GM12878 (cell line): ENCODE data around the gene IFT25. TPM values are rescaled to one million over a fixed set of nuclear protein-coding genes. Genes with fewer than 3 reads are reported as not detected.

Experiments used
- ATAC-seq: fragments of 200-7000 bp; cut with Tn5 transposase; 3 replicates; pipeline ENCODE4 v1.9.1; 2020; ENCODE audit warnings: mild to moderate bottlenecking, moderate library complexity
- BruUV-seq: library from RNA; stranded (reverse); fragments of 400-500 nt; replicated peaks from 2 replicates; lab custom pipeline; 2021; lab: Mats Ljungman, UMichigan
- CTCF ChIA-PET: fragments of 300-600 bp; sonication (Branson Sonifier 250); formaldehyde crosslinking; extraction: SDS; loops from one replicate; lab custom pipeline; 2021; ENCODE audit warnings: inconsistent platforms; lab: Yijun Ruan, JAX
- POLR2A ChIA-PET: fragments of 350-600 bp; formaldehyde crosslinking; extraction: SDS; loops from one replicate; lab custom pipeline; 2021; ENCODE audit warnings: inconsistent platforms; lab: Charles Lee
- RAD21 ChIA-PET: fragments of 300-600 bp; sonication (Branson Sonifier 250); formaldehyde crosslinking; loops from one replicate; lab custom pipeline; 2023; ENCODE audit warnings: antibody characterized with exemption; ENCODE audit not compliant: unreplicated experiment; lab: Charles Lee
- SMC1A ChIA-PET: fragments of 300-600 bp; sonication (Branson Sonifier 250); formaldehyde crosslinking; loops from one replicate; lab custom pipeline; 2023; ENCODE audit not compliant: unreplicated experiment, uncharacterized antibody; lab: Charles Lee
- DNase-seq: peaks from one replicate; pipeline ENCODE4 v3.0.0-alpha.2; 2011; ENCODE audit warnings: low read depth, low spot score
- FAIRE-seq: peaks from 3 replicates; lab custom pipeline; 2011; peaks lifted over from hg19 to GRCh38; lab: Jason Lieb, UNC
- H2AFZ ChIP-seq: 2 replicates; pipeline ENCODE4 v1.6.0; 2011; ENCODE audit warnings: low read depth, low read length, control low read depth; ENCODE audit not compliant: control insufficient read depth
- H3K27ac ChIP-seq: 2 replicates; pipeline ENCODE4 v1.5.1; 2011; ENCODE audit warnings: control low read depth; ENCODE audit not compliant: control insufficient read depth, insufficient read depth
- H3K27me3 ChIP-seq, 2 experiments: replicated peaks in 1 of 2; 2 replicates each; pipeline versions ENCODE4 v1.6.0 to v1.6.1; 2011; ENCODE audit warnings: low read length in 1 of 2; ENCODE audit not compliant: control insufficient read depth in 2 of 2, insufficient read depth in 2 of 2
- H3K36me3 ChIP-seq, 2 experiments: 2 replicates each; pipeline ENCODE4 v1.5.1; 2011; ENCODE audit warnings: low read length in 1 of 2; ENCODE audit not compliant: control insufficient read depth in 2 of 2, insufficient read depth in 2 of 2
- H3K4me1 ChIP-seq: 2 replicates; pipeline ENCODE4 v1.6.1; 2011; ENCODE audit warnings: mild to moderate bottlenecking, low read length, moderate library complexity, mixed read lengths; ENCODE audit not compliant: control insufficient read depth, insufficient read depth
- H3K4me2 ChIP-seq: 2 replicates; pipeline ENCODE4 v1.6.0; 2011; ENCODE audit warnings: control low read depth; ENCODE audit not compliant: control insufficient read depth, insufficient read depth
- H3K4me3 ChIP-seq: fragments of 200-600 bp; sonication (generic); 2 replicates; pipeline ENCODE4 v1.5.1; 2016
- H3K79me2 ChIP-seq: 2 replicates; pipeline ENCODE4 v1.6.0; 2011; ENCODE audit warnings: low read length; ENCODE audit not compliant: control insufficient read depth, insufficient read depth
- H3K9ac ChIP-seq: 2 replicates; pipeline ENCODE4 v1.8.0; 2011; ENCODE audit warnings: low read length, control low read depth, mixed read lengths; ENCODE audit not compliant: control insufficient read depth, insufficient read depth
- H3K9me3 ChIP-seq: replicated peaks from 3 replicates; pipeline ENCODE4 v1.5.1; 2011; ENCODE audit warnings: mild to moderate bottlenecking, low read length; ENCODE audit not compliant: control insufficient read depth, insufficient read depth
- H4K20me1 ChIP-seq: 2 replicates; pipeline ENCODE4 v1.6.0; 2011; ENCODE audit not compliant: control insufficient read depth, insufficient read depth
- BHLHE40 ChIP-seq, 2 experiments: fragments of 450-650 bp in 1 of 2; IDR thresholded peaks; 2 replicates each; pipeline ENCODE4 v1.6.1; 2011 to 2017; ENCODE audit warnings: low read depth in 2 of 2, borderline replicate concordance in 1 of 2, improper control_type of control experiment in 1 of 2, low read length in 1 of 2, mild to moderate bottlenecking in 1 of 2
- CHD1 ChIP-seq: IDR thresholded peaks from 2 replicates; pipeline ENCODE4 v1.6.1; 2012; ENCODE audit warnings: low read depth, low read length, improper control_type of control experiment
- HDAC2 ChIP-seq: fragments of 200-600 bp; sonication (generic); IDR thresholded peaks from 2 replicates; pipeline ENCODE4 v1.6.1; 2017
- TCF12 ChIP-seq: IDR thresholded peaks from 2 replicates; pipeline ENCODE4 v1.6.1; 2011; ENCODE audit warnings: low read depth, mild to moderate bottlenecking, low read length
- WGBS: methylation state at CpG from one replicate; pipeline ENCODE4 v1.1.6; 2016; ENCODE audit warnings: low lambda C conversion rate; ENCODE audit not compliant: insufficient replicate concordance, insufficient coverage; ENCODE audit errors: missing lambda C conversion rate; 5-methylcytosine and 5-hydroxymethylcytosine counted together
- in situ Hi-C: fragments of 300-500 bp; cut with MboI; formaldehyde crosslinking; loops from 9 replicates; pipeline ENCODE4 v1.14.3; 2018; ENCODE audit warnings: mixed read lengths
- intact Hi-C: fragments of 100-400 bp; cut with micrococcal nuclease; formaldehyde crosslinking; loops from one replicate; pipeline ENCODE4 v1.14.2; 2022; ENCODE audit not compliant: unreplicated experiment
- polyA plus RNA-seq, 11 experiments: library from polyadenylated mRNA; depleted of rRNA in 4 of 11; unstranded in 6 of 11; stranded (reverse) in 5 of 11; fragments of >200 nt; fragmentation: Nextera tagmentation in 4 of 11; fragmentation: Illumina TruSeq in 1 of 11; extraction: Ambion mirVana in 4 of 11; extraction: Trizol in 1 of 11; gene quantifications; 1 replicate in 1 of 11; 2 replicates in 10 of 11; pipeline versions ENCODE4 v1.2.1 to v1.2.3, GENCODE V29; 2011 to 2016; ENCODE audit warnings: inconsistent platforms in 2 of 11, missing spikeins in 2 of 11, low read depth in 1 of 11
- total RNA-seq, 4 experiments: library from RNA; depleted of rRNA in 3 of 4; stranded (reverse); fragments of >200 nt in 3 of 4; fragmentation: Illumina TruSeq in 1 of 4; extraction: Trizol in 1 of 4; gene quantifications; 2 replicates each; pipeline versions ENCODE4 v1.2.1 to v1.2.3, GENCODE V29; 2013 to 2021
- TF ChIP-seq, protein P1 (sequence below): fragments of 450-650 bp; formaldehyde crosslinking; IDR thresholded peaks from 2 replicates; pipeline ENCODE4 v1.4.0; 2022; ENCODE audit warnings: mild to moderate bottlenecking, moderate library complexity
- TF ChIP-seq, protein P2 (sequence below): fragments of 450-650 bp; IDR thresholded peaks from 2 replicates; pipeline ENCODE4 v1.6.1; 2017; ENCODE audit warnings: borderline replicate concordance

The IFT25 gene
- total and polyA plus RNA-seq, 10 of the 15 experiments (the other 5 are each of a cell fraction or from before 2014, with no cell fraction given) = 55.7 to 242 (median 131) TPM

DNA sequence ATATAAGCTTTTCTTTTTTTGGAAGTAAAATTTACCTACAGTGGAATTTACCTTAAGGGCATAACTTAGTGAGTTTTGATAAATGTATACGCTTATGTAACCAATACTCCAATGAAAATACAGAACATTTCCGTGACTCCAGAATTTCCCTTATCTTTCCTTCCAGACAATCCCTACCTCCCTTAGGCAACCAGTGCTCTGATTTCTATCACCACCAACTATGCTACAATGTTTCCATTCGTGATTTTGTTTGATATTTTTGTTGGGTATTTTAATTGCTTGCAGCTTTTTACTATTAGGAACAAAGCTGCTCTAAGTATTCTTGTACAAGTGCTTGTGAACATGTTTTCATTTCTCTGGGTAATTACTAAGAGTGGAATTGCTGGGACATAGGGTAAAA lies 14.6 kb downstream of the IFT25 start:
- Histone ChIP-seq H2AFZ (no peak overlapping the region), H3K36me3 (peaks cover 0 to 11% of the 10 kb centered on the region in 2 experiments; a peak in 2 of 4 replicates), H3K27me3 (no peaks in the 10 kb centered on the region), H3K27ac (no peak overlapping the region), H4K20me1 (no peaks in the 10 kb centered on the region), H3K9ac (no peak overlapping the region), H3K4me1 (no peaks in the 10 kb centered on the region), H3K4me3 (no peak overlapping the region), H3K4me2 (no peak overlapping the region), H3K9me3 (peaks cover 12% of the 10 kb centered on the region), H3K79me2 (no peaks in the 10 kb centered on the region)
- intact Hi-C loops = no loop called here
- ATAC-seq = no peak
- 86% methylated on average over 3 of the region's 3 CpGs for WGBS
- ChIA-PET SMC1A (interaction anchor here (1.1 to 2.1 kb wide), 3 partner anchors 12 to 70 kb away, joined by 3 to 8 read pairs (median 4); partner anchors contain the start of genes IFT25 and LRRC42), RAD21 (no interaction called here), POLR2A (interaction anchor here (0.6 kb wide), 2 partner anchors 15 to 29 kb away, joined by 3 to 4 read pairs; partner anchors contain the start of gene IFT25), CTCF (interaction anchor here (0.9 to 1.9 kb wide), 7 partner anchors 11 to 70 kb away, joined by 3 to 10 read pairs (median 4); no protein-coding TSS in a partner anchor)
- no peak for FAIRE-seq
- TF ChIP-seq CHD1 = no peak
- in situ Hi-C loops = no loop called here
- no peak for DNase-seq
- BruUV-seq = no TSS peak

DNA sequence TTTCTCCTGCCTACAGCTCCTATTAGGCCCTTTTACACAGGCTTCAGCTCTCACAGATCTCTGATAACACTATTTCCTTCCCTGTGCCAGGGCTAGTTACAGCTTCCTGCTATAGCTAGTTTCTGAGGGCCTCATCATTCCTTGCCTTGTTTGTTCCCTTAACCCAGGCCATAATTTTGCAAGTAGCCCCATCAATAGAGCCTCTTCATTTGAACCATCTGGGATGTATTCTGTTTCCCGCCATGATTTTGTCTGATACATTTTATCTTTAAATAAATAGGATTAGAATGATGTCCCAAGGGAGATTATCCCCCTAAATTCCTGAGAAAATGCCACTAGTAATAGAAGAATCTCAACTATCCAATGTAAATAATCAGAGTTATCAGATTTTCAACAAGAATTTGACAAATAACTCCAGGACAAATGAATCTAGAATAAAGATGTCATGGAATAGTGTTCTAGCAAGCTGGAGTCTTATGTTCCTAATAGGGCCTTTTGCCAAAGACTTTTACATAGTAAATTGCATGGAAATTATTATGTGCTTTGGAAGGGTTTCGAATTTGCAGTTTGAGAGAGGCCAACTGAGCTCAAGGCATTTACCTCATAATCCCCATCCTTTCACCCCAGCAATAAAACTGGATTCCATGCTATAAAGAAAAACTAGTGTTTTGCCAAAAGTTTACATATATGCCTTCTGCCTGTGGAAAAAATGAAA lies 16.1 kb downstream of the IFT25 start:
- Histone ChIP-seq H3K79me2 (no peaks in the 10 kb centered on the region), H3K4me2 (no peak overlapping the region), H3K27me3 (no peaks in the 10 kb centered on the region), H3K4me1 (no peaks in the 10 kb centered on the region), H3K4me3 (no peak overlapping the region), H4K20me1 (no peaks in the 10 kb centered on the region), H3K36me3 (peaks cover 0 to 13% of the 10 kb centered on the region in 2 experiments; a peak in 2 of 4 replicates), H3K9me3 (peaks cover 6% of the 10 kb centered on the region; the same call in 2 of the 3 replicates), H3K27ac (no peak overlapping the region), H3K9ac (no peak overlapping the region), H2AFZ (no peak overlapping the region)
- no peak for TF ChIP-seq TCF12
- TF ChIP-seq, protein P1, sequence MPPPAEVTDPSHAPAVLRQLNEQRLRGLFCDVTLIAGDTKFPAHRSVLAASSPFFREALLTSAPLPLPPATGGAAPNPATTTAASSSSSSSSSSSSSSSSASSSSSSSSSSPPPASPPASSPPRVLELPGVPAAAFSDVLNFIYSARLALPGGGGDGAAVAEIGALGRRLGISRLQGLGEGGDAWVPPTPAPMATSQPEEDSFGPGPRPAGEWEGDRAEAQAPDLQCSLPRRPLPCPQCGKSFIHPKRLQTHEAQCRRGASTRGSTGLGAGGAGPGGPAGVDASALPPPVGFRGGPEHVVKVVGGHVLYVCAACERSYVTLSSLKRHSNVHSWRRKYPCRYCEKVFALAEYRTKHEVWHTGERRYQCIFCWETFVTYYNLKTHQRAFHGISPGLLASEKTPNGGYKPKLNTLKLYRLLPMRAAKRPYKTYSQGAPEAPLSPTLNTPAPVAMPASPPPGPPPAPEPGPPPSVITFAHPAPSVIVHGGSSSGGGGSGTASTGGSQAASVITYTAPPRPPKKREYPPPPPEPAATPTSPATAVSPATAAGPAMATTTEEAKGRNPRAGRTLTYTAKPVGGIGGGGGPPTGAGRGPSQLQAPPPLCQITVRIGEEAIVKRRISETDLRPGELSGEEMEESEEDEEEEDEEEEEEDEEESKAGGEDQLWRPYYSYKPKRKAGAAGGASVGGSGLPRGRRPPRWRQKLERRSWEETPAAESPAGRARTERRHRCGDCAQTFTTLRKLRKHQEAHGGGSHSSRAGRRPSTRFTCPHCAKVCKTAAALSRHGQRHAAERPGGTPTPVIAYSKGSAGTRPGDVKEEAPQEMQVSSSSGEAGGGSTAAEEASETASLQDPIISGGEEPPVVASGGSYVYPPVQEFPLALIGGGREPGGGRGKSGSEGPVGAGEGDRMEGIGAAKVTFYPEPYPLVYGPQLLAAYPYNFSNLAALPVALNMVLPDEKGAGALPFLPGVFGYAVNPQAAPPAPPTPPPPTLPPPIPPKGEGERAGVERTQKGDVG = no peak
- no peak for TF ChIP-seq HDAC2
- TF ChIP-seq, protein P2, sequence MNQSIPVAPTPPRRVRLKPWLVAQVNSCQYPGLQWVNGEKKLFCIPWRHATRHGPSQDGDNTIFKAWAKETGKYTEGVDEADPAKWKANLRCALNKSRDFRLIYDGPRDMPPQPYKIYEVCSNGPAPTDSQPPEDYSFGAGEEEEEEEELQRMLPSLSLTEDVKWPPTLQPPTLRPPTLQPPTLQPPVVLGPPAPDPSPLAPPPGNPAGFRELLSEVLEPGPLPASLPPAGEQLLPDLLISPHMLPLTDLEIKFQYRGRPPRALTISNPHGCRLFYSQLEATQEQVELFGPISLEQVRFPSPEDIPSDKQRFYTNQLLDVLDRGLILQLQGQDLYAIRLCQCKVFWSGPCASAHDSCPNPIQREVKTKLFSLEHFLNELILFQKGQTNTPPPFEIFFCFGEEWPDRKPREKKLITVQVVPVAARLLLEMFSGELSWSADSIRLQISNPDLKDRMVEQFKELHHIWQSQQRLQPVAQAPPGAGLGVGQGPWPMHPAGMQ = no peak
- no peak for TF ChIP-seq BHLHE40 (IDR thresholded peaks at IDR 0.05; ENCODE audit: borderline replicate concordance in 1 of 2, low read depth in 2 of 2, low read length in 1 of 2)
- FAIRE-seq (no peak), DNase-seq (no peak), ATAC-seq (no peak)
- no TSS peak for BruUV-seq
- RAD21 ChIA-PET = interaction anchor here (1.1 kb wide), 1 partner anchor 16 kb away, joined by 3 read pairs; the partner anchor contains the start of genes IFT25 and LRRC42
- in situ Hi-C loops = no loop called here
- intact Hi-C loops = no loop called here
- POLR2A ChIA-PET = no interaction called here
- CTCF ChIA-PET = interaction anchor here (1.3 kb wide), 1 partner anchor 27 kb away, joined by 3 read pairs; no protein-coding TSS in a partner anchor
- SMC1A ChIA-PET = interaction anchor here (0.7 to 1.2 kb wide), 4 partner anchors 11 to 88 kb away, joined by 3 to 4 read pairs (median 3); no protein-coding TSS in a partner anchor
- WGBS = 92% methylated on average over 2 of the region's 2 CpGs
